ENCODE results near the gene PRR35. TPM values are rescaled to one million over a fixed set of nuclear protein-coding genes. Genes with fewer than 3 reads are reported as not detected.

Gene PRR35
- total and polyA plus RNA-seq, 12 donors = not detected

DNA sequence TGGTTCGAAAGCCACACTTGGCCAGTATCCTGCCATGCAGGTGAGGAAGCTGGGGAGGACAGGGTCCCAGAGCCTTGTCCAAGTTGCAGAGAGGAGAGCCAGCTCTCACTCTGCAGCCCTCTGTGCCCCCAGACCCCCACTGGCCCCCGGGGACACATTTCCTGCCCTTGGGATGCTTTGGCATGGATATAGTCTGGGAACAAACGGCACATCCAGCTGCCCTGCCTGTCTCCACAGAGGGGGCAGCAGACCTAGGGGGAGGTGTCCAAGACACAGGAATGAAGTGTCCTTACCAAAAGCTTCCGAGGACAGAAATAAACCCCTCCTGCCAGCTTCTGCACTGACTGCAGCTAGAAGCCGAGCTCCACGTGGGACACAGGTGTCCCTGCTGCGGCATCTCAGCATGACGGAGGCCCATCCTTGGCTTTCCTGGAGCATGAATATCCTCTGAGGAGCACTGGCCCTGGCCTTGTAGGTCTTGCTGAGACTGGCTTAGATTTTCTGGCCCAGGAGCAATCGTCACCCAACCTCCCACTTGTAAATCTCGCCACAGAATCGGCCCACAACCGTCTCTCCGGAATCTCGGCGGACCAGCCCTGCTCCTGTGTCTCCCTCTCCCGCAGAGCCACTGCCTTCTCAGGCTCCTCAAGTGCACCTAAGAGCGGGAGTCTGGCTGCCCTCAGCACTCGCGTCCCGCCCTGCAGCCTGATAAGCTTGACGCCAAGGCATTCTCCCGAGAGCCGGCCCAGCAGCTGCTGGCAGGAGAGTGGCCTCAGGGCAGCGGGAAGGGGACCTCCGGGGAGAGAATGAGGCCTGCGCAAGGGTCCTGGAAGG is 33.8 kb upstream of the PRR35 start:
- peaks cover 17 to 53% (median 43%) of the 10 kb centered on the region in 9 donors for H3K4me1 ChIP-seq
- H3K4me3 ChIP-seq = peak overlapping the region; percentile 64 to 96 (median 78)
- H3K27ac ChIP-seq = peak overlapping the region; percentile 87 to 100 (median 99)
- H3K27me3 ChIP-seq = no peaks in the 10 kb centered on the region
- WGBS, 2 donors = 6 to 8% methylated on average over 26 of the region's 26 CpGs
- H3K36me3 ChIP-seq = peaks cover 0 to 6% (median 0%) of the 10 kb centered on the region in 9 donors
- intact Hi-C loops (cut with DNase I) = loop anchor here in 2 of 10 donors (5.0 kb wide), 2 partner anchors 41 to 99 kb away; partner anchors contain the start of genes NHLRC4 (in 1 of the 2), PIGQ (in 1 of the 2) and RAB11FIP3 (in 1 of the 2)
- H3K9me3 ChIP-seq = no peaks in the 10 kb centered on the region
- peak; percentile 54 to 65 for DNase-seq
- peak; percentile 6 to 62 (median 28) for ATAC-seq
- TF ChIP-seq CTCF (IDR thresholded peaks at IDR 0.05) = no peak

- peak; percentile 84 to 89 for DNase-seq
- Histone ChIP-seq H3K36me3 (peaks cover 0 to 6% (median 0%) of the 10 kb centered on the region in 9 donors), H3K4me3 (peak within 1 kb of the TSS; percentile 64 to 96 (median 82)), H3K4me1 (peaks cover 17 to 61% (median 43%) of the 10 kb centered on the region in 9 donors), H3K27ac (peak within 1 kb of the TSS; percentile 87 to 100 (median 99)), H3K9me3 (no peaks in the 10 kb centered on the region), H3K27me3 (no peaks in the 10 kb centered on the region)
- TF ChIP-seq CTCF (IDR thresholded peaks at IDR 0.05) = peak in 4 of 9 donors; percentile 18 to 33 (median 26)
- peak; percentile 83 to 92 (median 88) for ATAC-seq
- intact Hi-C loops (cut with DNase I) = loop anchor here in 2 of 10 donors (5.0 kb wide), 2 partner anchors 40 to 100 kb away; partner anchors contain the start of genes NHLRC4 (in 1 of the 2), PIGQ (in 1 of the 2) and RAB11FIP3 (in 1 of the 2)
- 0 to 1% methylated on average over 105 to 129 of the region's 129 CpGs for WGBS, 2 donors
Observed at GRCh38 chr16:527015-527903, 32.9 kb upstream of the PRR35 start, which contains the start of gene CAPN15. TSS of gene CAPN15 (plus strand) at chr16:527712. CDS start at chr16:546839, 19,127 bp downstream.

GRCh38 chr16:528111-529011 is 31.8 kb upstream of the PRR35 start:
- no peaks in the 10 kb centered on the region for H3K27me3 ChIP-seq
- H3K9me3 ChIP-seq = no peaks in the 10 kb centered on the region
- no peak for TF ChIP-seq CTCF (IDR thresholded peaks at IDR 0.05)
- peak in 5 of 8 donors; percentile 2 to 26 (median 16) for ATAC-seq
- peak overlapping the region; percentile 32 to 99 (median 86) for H3K27ac ChIP-seq
- intact Hi-C loops (cut with DNase I) = loop anchor here in 2 of 10 donors (5.0 kb wide), 2 partner anchors 39 to 101 kb away; partner anchors contain the start of genes NHLRC4 (in 1 of the 2), PIGQ (in 1 of the 2) and RAB11FIP3 (in 1 of the 2)
- peaks cover 0 to 6% (median 0%) of the 10 kb centered on the region in 9 donors for H3K36me3 ChIP-seq
- H3K4me3 ChIP-seq = peak overlapping the region; percentile 64 to 93 (median 75)
- 3 to 4% methylated on average over 48 to 55 of the region's 55 CpGs for WGBS, 2 donors
- peak in 1 of 2 donors; percentile 48 for DNase-seq
- peaks cover 17 to 66% (median 48%) of the 10 kb centered on the region in 9 donors for H3K4me1 ChIP-seq

Data from heart right ventricle (tissue), 16 donors.